Neural crest cell (in vitro differentiated cells): ENCODE data around the gene B4GALT6. TPM values are rescaled to one million over a fixed set of nuclear protein-coding genes. Genes with fewer than 3 reads are reported as not detected.

Source experiments
- DNase-seq: peaks from one replicate; pipeline ENCODE4 v3.0.0; 2021; ENCODE audit warnings: low read depth, mixed read lengths, low spot score
- H3K27ac Mint-ChIP-seq: one replicate; pipeline ENCODE4 v1.8.0; 2021; ENCODE audit warnings: mild to moderate bottlenecking, mixed read lengths; ENCODE audit not compliant: unreplicated experiment
- H3K27me3 Mint-ChIP-seq: 2 replicates; pipeline ENCODE4 v1.8.0; 2021; ENCODE audit warnings: low read depth, mild to moderate bottlenecking, mixed read lengths
- H3K36me3 Mint-ChIP-seq: 2 replicates; pipeline ENCODE4 v1.8.0; 2021; ENCODE audit warnings: low read depth, mild to moderate bottlenecking, mixed read lengths
- H3K4me1 Mint-ChIP-seq: 2 replicates; pipeline ENCODE4 v1.8.0; 2021; ENCODE audit warnings: mixed read lengths
- H3K4me3 Mint-ChIP-seq: one replicate; pipeline ENCODE4 v1.8.0; 2021; ENCODE audit warnings: mild to moderate bottlenecking, mixed read lengths
- H3K9me3 Mint-ChIP-seq: 2 replicates; pipeline ENCODE4 v1.8.0; 2021; ENCODE audit warnings: mixed read lengths
- total RNA-seq: library from RNA; stranded (reverse); gene quantifications from 2 replicates; pipeline ENCODE4 v1.2.1, GENCODE V29; 2021
- TF ChIP-seq, protein P1 (sequence below): fragments of 200-600 bp; sonication (generic); conservative IDR thresholded peaks from 2 replicates; pipeline ENCODE4 v1.5.0; 2021; ENCODE audit warnings: antibody characterized with exemption, mild to moderate bottlenecking

B4GALT6 gene
- total RNA-seq, 1 donor from 2014 or later, result 43.4 TPM

DNA sequence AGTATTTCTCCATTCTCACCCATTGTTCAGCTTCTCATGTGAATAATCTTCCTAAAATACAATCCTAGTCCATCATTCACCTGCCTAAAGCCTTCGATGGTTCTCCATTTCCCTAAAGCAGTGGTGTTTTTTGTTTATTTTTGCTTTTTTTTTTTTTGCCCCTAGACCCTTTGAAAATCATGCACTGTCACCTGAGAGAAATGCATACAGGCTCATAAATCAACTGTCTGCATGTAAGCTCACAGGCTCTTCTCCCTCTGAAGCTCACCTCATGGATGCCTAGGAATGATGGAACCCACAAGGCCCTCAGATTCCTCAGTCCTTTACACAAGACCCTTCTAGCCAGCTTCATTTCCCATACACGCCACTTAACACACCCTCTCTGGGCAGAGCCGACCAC is 31.5 kb downstream of the B4GALT6 start:
- Mint-ChIP-seq H3K27me3 (no peaks in the 10 kb centered on the region), H3K4me1 (peaks cover 25% of the 10 kb centered on the region), H3K9me3 (no peaks in the 10 kb centered on the region), H3K4me3 (no peak overlapping the region), H3K36me3 (peaks cover 22% of the 10 kb centered on the region), H3K27ac (no peak overlapping the region)
- no peak for DNase-seq
- TF ChIP-seq, protein P1, sequence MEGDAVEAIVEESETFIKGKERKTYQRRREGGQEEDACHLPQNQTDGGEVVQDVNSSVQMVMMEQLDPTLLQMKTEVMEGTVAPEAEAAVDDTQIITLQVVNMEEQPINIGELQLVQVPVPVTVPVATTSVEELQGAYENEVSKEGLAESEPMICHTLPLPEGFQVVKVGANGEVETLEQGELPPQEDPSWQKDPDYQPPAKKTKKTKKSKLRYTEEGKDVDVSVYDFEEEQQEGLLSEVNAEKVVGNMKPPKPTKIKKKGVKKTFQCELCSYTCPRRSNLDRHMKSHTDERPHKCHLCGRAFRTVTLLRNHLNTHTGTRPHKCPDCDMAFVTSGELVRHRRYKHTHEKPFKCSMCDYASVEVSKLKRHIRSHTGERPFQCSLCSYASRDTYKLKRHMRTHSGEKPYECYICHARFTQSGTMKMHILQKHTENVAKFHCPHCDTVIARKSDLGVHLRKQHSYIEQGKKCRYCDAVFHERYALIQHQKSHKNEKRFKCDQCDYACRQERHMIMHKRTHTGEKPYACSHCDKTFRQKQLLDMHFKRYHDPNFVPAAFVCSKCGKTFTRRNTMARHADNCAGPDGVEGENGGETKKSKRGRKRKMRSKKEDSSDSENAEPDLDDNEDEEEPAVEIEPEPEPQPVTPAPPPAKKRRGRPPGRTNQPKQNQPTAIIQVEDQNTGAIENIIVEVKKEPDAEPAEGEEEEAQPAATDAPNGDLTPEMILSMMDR, result no peak

DNA sequence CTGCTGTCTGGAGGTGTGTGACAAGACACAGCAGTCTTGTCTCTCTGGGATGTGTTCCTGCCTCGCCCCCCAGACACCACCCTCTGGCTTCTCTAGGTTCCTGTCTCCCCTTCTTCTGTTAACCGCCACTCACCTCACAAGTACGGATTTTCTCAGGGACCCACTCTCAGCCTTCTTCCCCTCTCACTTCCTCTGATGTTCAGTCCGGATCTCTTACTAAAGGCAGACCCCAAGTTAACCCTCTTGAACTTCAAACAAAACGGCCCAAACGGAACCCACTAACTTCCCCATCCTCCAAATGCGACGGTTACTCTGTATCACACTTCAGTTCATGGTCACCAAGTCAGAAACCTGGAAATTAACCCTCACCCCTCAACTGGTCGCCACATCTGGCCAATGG is 32.0 kb downstream of the B4GALT6 start:
- TF ChIP-seq, protein P1, result no peak
- DNase-seq, result no peak

DNA sequence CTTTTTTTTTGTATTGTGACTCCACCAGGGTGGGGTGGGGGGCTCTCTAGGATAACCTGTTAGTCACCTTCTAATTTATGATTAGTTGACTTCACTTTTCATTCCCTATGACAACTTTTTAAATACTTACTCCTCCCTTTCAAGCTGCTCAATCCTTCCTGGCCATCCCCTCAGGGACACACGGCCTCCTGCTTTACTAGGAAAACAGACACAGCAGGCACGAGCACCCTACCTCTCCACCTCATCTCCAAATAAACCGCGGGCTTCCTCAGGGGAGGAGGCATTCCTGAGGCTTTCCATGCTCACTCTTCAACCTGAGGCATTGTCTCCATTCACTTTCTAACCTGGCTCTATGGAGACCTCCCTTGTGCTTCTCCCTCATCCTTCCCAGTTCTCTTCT is 33.0 kb downstream of the B4GALT6 start:
- Mint-ChIP-seq H3K4me3 (no peak overlapping the region), H3K27me3 (no peaks in the 10 kb centered on the region), H3K36me3 (peaks cover 22% of the 10 kb centered on the region), H3K27ac (no peak overlapping the region), H3K9me3 (no peaks in the 10 kb centered on the region), H3K4me1 (peaks cover 38% of the 10 kb centered on the region)
- TF ChIP-seq, protein P1, result no peak
- DNase-seq, result no peak

More for the DNA sequence above, 32.0 kb downstream of the B4GALT6 start:
- no peak overlapping the region for H3K4me3 Mint-ChIP-seq
- H3K27me3 Mint-ChIP-seq, result no peaks in the 10 kb centered on the region
- peaks cover 22% of the 10 kb centered on the region for H3K36me3 Mint-ChIP-seq
- H3K9me3 Mint-ChIP-seq, result no peaks in the 10 kb centered on the region
- H3K27ac Mint-ChIP-seq, result peak overlapping the region; percentile 62
- peaks cover 30% of the 10 kb centered on the region for H3K4me1 Mint-ChIP-seq

DNA sequence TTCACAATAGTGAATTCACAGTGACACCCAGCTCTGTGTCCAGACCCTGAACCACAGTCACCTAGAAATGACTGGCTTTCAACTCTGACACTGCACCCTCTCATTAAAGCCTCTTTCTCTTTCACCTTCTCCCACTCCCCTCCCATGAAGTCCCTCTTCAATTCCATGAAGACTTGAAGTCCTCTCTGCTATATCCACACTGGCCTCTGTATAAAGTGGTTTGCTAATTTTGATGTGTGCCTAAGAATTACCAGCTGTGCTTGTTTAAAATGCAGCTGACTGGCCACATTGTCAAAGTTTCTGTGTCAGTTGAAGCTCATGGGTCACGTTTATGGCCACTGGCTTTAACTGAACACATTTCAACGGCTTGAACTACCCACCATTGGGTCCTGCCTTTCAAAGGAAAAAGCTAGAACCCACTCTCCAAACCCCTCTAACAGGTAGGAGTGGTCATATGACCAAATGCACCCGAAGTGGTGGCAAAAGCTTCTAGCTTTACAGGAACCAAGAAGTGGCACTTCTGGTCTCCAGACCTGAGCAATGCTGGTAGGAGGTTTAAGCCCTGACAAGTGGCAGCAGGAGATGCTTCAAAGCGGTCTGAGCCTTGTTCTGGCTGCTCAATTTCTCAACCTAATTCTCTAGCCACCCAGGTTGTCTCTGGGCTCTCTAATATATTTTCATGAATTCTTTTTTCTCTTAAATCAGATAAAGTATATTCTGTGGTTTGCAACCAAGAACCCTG is 34.2 kb downstream of the B4GALT6 start:
- Mint-ChIP-seq H3K9me3 (no peaks in the 10 kb centered on the region), H3K27me3 (no peaks in the 10 kb centered on the region), H3K27ac (peak overlapping the region; percentile 24), H3K4me1 (peaks cover 44% of the 10 kb centered on the region), H3K4me3 (no peak overlapping the region), H3K36me3 (peaks cover 19% of the 10 kb centered on the region)
- DNase-seq, result no peak
- TF ChIP-seq, protein P1, result no peak

GRCh38 chr18:31649449-31649848 is 34.9 kb downstream of the B4GALT6 start:
- Mint-ChIP-seq H3K36me3 (peaks cover 18% of the 10 kb centered on the region), H3K27me3 (no peaks in the 10 kb centered on the region), H3K4me1 (peaks cover 49% of the 10 kb centered on the region), H3K9me3 (no peaks in the 10 kb centered on the region), H3K27ac (peak overlapping the region; percentile 24), H3K4me3 (no peak overlapping the region)
- no peak for DNase-seq
- TF ChIP-seq, protein P1, result no peak
